Stimulated activated CD8-positive, alpha-beta memory T cell treated with anti-CD3 and anti-CD28 coated beads, Interleukin-7, amount 100 ng/mL, for 4 hours (primary cell): ENCODE results near the gene RPS27L.
"Not testable (repeated sequence)": the region's sequence is repeated elsewhere in the genome, so short reads cannot be mapped to it uniquely, and the experiment has no call there.

Source experiments
- DNase-seq, 2 donors: peaks; one replicate each; pipeline ENCODE4 v3.0.0-alpha.2; 2020; ENCODE audit warnings: low read depth in 2 of 2

Gene RPS27L

GRCh38 chr15:63098901-63099300, 58.4 kb downstream of the RPS27L start:
- not testable (repeated sequence) for DNase-seq
